ENCODE data around the gene C3orf22.
"Not testable (repeated sequence)": the region's sequence is repeated elsewhere in the genome, so short reads cannot be mapped to it uniquely, and the experiment has no call there.

C3orf22 gene

DNA sequence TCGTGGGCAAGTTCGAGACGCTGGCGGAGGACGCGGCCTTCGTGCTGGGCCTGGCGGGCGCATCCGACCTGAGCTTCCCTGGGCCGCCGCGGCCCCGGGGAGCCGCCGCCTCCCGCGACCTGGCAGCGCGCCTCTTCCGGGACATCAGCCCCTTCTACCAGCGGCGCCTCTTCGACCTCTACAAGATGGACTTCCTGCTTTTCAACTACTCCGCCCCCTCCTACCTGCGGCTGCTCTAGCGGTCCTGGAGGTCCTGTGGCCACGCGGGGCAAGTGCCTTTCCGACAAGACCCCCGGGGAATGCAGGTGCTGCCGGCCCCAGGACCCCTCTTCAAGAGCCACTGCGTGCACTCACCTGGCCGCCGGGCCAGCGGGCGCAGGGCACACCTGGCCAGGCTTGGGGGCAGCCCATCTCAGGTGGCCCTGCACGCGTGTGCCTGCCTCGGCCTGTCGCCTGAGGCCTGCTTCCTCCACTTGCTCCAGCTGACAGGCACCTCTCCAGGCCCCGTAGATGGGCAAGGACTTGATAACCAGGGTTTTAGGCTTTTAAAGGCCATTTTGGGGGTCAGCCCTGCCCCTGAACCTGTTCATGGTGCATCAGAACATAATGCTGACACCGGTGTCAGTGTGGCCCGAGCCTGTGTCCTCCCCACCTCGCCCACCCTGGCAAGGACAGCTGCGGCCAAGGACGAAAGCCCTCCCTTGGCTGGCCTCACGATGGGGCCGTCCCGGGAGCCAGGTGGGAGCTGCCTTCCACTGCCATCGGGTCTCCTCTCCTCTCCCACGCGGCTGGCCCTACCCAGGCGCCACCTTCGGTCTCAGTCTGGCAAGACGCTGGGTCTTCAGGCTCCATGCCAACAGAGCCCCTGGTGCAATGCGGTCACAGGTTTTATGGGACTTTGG is 16.1 kb downstream of the C3orf22 start:
- DNase-seq = no peak

DNA sequence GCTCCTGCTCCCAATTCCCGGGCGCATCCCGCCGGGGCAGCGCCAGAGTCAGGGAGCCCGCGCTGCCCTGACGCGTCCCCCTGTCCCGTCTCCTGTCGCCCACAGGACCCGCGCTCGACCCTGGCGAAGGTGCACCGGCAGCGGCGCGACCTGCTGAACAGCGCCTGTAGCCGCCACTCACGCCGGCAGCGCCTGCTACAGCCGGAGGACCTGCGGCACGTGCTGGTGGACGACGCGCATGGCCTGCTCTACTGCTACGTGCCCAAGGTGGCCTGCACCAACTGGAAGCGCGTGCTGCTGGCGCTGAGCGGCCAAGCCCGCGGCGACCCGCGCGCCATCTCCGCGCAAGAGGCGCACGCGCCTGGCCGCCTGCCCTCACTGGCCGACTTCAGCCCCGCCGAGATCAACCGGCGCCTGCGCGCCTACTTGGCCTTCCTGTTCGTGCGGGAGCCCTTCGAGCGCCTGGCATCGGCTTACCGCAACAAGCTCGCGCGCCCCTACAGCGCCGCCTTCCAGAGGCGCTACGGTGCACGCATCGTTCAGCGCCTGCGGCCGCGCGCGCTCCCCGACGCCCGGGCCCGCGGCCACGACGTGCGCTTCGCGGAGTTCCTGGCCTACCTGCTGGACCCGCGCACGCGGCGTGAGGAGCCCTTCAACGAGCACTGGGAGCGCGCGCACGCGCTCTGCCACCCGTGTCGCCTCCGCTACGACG is 16.9 kb downstream of the C3orf22 start:
- DNase-seq = no peak

GRCh38 chr3:126540951-126541627 is 17.6 kb downstream of the C3orf22 start:
- no peak for DNase-seq

- no peak for DNase-seq
These were observed 18.3 kb downstream of the C3orf22 start for GRCh38 chr3:126540342-126540849.

GRCh38 chr3:126539558-126540250 is 19.0 kb downstream of the C3orf22 start:
- no peak for DNase-seq

DNA sequence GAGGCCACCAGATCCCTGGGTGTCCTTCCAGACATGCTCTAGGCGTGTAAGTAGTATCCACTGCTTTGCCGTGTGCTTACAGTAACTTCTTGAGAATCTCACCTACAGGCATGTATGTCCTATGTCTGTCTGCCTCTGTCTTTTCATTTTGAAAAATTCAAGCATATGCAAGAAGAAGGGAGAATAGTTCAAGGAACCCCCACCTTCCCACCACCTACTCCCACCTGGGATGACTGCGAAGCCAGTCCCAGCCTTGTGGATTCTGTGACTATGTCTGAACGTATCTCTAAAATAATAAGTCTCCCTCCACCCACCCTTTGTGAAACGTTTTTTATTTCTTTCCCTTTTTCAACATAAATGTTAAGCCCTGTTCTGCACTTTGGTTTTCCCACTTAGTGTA is 19.8 kb downstream of the C3orf22 start:
- no peak for DNase-seq

DNA sequence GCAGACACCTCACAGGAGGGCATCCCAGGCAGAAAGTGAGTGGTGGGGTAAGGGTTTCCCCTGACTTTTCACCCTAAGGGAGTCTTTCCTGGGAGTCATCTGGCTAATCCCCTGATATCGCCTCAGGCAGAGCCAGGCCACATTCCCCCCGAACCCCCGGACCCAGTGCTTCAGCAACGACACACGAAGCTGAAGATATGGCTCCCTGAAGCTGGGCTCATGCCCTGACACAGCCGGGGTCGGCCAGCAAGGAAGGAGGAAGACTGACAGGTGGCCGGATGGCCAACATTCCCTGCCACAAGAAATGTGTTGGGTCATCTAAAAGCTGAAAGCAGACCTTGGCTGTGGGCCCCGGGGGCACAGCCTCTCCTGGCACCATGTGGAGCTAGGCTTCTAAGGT is 20.4 kb downstream of the C3orf22 start:
- DNase-seq = no peak

GRCh38 chr3:126537730-126538281 is 20.9 kb downstream of the C3orf22 start:
- no peak for DNase-seq

DNA sequence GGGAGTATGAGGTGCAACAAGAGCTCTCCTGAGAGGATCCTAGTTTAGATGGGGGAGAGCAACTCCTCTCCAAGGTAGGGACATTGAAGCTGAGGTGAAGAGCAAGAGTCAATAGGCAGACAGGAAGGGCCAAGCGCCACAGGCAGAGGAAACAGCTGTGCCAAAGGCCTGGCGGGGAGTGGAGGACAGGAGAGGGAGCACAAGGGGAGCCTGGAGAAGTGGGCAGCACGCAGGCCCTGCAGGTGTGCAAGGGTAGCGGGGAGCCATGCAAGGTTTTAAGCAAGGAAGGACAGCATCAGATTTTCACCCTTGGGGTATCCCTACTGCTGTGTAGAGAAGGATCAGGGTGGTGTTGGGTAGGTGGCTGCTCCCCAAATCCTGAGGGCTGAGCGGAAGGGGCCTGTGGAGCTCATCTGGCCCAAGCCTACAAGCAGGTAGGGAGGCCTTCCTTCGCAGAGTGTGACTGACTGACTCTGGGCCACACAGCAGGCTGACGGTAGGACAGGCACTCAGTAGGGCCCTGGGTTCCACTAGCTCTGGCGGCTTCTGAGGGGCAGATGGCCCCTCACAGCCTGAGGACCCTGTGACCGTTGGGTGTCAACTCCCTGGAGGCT is 21.5 kb downstream of the C3orf22 start:
- DNase-seq = no peak

DNA sequence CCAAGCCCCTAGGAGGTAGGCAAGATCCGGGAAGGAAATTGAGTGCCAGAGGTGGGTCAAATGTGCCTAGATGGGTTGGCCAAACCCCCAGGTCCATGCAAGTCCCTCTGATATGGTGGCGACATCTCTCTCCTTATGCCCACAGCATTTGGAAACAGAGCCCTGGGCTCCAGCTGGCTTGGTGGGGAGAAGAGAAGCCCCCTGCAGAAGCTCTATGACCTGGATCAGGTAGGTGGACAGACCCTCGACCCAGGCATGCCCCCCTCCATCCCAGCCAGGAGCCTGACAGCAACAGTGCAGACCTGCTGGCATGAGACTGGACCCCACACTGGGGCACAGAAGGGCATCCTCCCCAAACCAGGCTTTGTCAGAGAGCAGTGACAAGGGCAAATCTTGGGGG is 22.6 kb downstream of the C3orf22 start:
- DNase-seq = no peak

DNA sequence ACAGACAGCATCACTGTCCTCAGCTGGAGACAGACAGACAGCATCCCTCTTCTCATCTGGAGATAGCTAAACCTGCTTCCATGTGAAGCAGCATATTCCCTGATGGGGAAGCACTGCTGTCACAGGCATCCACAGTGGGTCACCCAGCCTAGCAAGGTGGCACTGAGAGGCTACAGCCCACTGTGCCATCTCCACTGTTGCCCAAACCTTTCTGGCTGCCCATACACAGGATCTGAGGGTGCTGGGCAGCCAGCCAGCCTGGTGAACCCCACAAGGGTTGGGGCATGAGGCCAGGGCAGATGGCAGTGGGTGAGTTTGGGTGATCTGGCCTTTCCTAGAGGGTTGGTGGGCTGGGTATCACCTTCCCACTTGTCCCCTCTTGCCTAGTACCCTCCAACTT is 23.1 kb downstream of the C3orf22 start:
- no peak for DNase-seq

DNA sequence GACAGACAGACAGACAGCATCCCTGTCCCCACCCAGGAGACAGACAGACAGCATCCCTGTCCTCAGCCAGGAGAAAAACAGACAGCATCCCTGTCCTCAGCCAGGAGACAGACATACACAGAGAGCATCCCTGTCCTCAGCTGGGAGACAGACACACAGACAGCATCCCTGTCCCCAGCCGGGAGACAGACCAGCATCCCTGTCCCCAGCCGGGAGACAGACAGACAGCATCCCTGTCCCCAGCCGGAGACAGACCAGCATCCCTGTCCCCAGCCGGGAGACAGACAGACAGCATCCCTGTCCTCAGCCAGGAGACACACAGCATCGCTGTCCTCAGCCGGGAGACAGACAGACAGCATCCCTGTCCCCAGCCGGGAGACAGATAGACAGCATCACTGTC is 24.0 kb downstream of the C3orf22 start:
- DNase-seq = not testable (repeated sequence)

DNA sequence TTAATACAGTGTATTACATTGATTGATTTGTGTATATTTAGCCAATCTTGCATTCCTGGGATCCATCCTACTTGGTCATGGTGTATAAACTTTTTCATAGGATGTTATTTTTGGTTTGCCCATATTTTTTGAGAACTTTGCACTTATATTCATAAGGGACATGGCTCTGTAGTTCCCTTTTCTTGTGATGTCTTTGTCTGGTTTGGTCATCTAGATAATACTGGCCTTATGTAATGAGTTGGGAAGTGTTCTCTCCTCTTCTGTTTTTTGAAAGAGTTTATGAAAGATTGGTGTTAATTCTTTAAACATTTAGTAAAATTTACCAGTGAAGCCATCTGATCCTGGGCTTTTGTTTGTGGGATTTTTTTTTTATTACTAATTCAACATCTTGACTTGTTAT is 25.2 kb downstream of the C3orf22 start:
- DNase-seq = no peak

DNA sequence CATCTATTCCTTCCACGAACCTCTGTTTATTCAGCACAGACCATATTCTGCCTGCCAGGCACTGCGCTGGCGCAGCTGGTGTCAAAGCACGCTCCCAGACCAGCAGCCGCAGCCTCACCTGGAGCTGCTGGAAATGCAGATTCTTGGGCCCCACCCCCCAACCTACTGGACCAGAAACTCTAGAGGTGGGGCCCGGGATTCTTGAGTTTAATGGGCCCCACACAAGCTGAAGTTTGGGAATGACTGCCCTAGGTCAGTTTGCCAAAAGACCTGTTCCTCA is 27.7 kb downstream of the C3orf22 start:
- DNase-seq = no peak

DNA sequence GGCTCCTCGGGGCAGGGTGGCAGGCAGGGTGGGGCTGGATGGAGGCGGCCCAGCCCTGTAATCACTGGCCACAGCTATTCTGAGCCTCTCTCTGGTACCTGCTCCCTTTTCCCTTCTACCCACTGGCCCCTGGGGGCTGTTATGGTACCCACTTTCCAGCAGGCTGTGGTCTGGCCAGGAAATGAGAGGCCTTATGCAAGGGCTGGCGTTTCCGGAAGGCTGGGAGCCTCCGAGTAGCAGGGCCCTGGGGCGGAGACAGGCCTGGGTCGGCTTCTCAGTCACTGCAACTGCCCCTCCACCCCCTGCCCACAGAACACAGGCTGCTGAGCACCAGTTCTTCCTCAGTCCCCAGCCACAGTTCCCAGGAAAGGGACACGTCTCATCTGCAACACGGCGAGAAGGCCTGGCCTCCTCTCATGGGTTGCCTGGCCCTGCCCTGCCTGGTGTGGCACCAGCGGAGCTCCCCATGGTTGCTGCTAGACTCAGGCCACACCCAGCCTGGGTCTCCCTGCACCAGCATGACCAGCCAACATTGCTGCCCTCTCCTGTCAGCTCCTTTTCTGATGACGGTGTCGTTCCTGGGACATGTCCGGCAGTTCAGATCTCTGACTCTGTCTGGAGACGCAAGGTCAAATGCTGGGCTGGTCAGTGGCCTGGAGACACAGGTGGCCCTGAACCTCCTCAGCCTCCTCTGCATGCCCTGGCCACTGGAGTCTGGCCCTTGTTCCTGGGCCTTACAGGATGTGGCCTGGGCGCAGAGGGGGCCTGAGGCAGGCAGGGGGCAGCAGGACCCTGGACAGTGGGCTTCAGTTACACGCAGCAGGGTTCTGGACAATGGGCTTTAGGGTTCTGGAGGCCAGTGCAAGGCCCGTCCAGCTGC is 28.3 kb downstream of the C3orf22 start:
- no peak for DNase-seq

GRCh38 chr3:126529585-126530170 is 29.1 kb downstream of the C3orf22 start:
- no peak for DNase-seq

DNA sequence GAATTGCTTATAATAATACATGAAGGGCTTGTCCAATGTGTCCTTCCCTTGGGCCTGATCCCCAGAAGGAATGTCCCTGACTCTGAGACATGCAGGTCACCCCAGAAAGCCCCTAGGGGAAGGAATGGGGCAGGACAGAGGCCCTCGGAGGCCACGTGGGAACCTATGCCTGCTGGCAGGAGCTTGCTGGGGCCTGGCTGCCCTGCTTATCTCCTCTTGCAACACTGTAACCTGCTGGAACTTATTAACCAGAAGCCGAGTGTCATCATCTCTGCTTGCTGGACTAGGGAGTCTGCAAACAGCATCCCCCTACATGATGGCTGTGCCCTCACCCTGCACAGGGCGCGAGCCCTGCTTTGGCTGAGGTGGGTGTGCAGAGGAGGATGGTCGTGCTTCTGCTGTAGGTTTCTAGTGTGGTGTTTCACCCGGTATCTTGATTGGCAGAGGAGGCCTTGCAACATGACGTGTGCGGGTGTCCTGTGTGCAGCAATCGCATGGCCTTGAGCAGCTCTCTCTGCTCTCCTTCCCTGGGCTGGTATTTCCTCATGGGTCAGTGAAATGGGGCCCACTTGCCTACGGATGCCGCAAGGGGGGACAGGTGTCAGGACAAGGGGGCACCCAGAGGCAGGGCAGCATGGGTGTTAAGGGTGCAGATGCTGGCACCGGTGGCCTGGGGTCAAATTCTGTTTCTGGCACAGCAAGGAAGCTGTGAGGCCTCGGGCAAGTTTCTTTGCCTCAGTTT is 29.8 kb downstream of the C3orf22 start:
- DNase-seq = no peak

- no peak for DNase-seq
These were observed 30.3 kb downstream of the C3orf22 start for GRCh38 chr3:126528419-126528799.

- DNase-seq = no peak
These were observed 31.1 kb downstream of the C3orf22 start for GRCh38 chr3:126527455-126528211.

All from NCI-H1092 (cell line).